ENCODE data around the gene DUSP6. TPM values are rescaled to one million over a fixed set of nuclear protein-coding genes. Genes with fewer than 3 reads are reported as not detected.

The DUSP6 gene
- total RNA-seq, 3 donors from 2014 or later (not counting 1 experiment from before 2014, with no cell fraction given), result 52.2 to 222 (median 141) TPM

- no peak for TF ChIP-seq CTCF (IDR thresholded peaks at IDR 0.05)
These were observed 28.6 kb downstream of the DUSP6 start for GRCh38 chr12:89323568-89324218.

GRCh38 chr12:89320735-89321134, 31.6 kb downstream of the DUSP6 start:
- no peak for TF ChIP-seq CTCF (IDR thresholded peaks at IDR 0.05)
- ATAC-seq (no peak), DNase-seq (no peak)
- intact Hi-C loops (cut with micrococcal nuclease), result no loop called here
- Histone ChIP-seq H3K9me3 (ENCODE audit: control insufficient read depth, insufficient read depth, low read length) (no peaks in the 10 kb centered on the region), H3K4me3 (ENCODE audit: low read length) (no peak overlapping the region), H3K4me1 (ENCODE audit: control insufficient read depth, insufficient read depth, low read length) (no peaks in the 10 kb centered on the region), H3K27ac (ENCODE audit: low read length) (no peak overlapping the region), H3K36me3 (ENCODE audit: control insufficient read depth, insufficient read depth, low read length) (no peaks in the 10 kb centered on the region), H3K27me3 (ENCODE audit: control insufficient read depth, insufficient read depth, low read length) (no peaks in the 10 kb centered on the region)
- Mint-ChIP-seq H3K36me3 (no peaks in the 10 kb centered on the region), H3K9me3 (no peaks in the 10 kb centered on the region), H3K4me3 (no peak overlapping the region), H3K4me1 (peaks cover 11 to 13% of the 10 kb centered on the region in 2 donors), H3K27me3 (ENCODE audit: low read depth in 2 of 2) (no peaks in the 10 kb centered on the region), H3K27ac (no peak overlapping the region)
- WGBS (ENCODE audit: insufficient coverage), result no CpG with 5 or more reads among the region's 1 CpG

More at GRCh38 chr12:89323568-89324218, 28.6 kb downstream of the DUSP6 start:
- Histone ChIP-seq H3K27ac (ENCODE audit: low read length) (no peak overlapping the region), H3K4me1 (ENCODE audit: control insufficient read depth, insufficient read depth, low read length) (peaks cover 3% of the 10 kb centered on the region), H3K36me3 (ENCODE audit: control insufficient read depth, insufficient read depth, low read length) (no peaks in the 10 kb centered on the region), H3K9me3 (ENCODE audit: control insufficient read depth, insufficient read depth, low read length) (no peaks in the 10 kb centered on the region), H3K27me3 (ENCODE audit: control insufficient read depth, insufficient read depth, low read length) (no peaks in the 10 kb centered on the region), H3K4me3 (ENCODE audit: low read length) (no peak overlapping the region)
- Mint-ChIP-seq H3K36me3 (no peaks in the 10 kb centered on the region), H3K4me1 (peaks cover 25% of the 10 kb centered on the region in 2 donors), H3K27me3 (ENCODE audit: low read depth in 2 of 2) (no peaks in the 10 kb centered on the region), H3K27ac (no peak overlapping the region), H3K4me3 (no peak overlapping the region), H3K9me3 (no peaks in the 10 kb centered on the region)
- ATAC-seq (no peak), DNase-seq (no peak)
- WGBS (ENCODE audit: insufficient coverage), result 89% methylated on average over 2 of the region's 3 CpGs
- intact Hi-C loops (cut with micrococcal nuclease), result no loop called here

GRCh38 chr12:89319606-89320005, 32.7 kb downstream of the DUSP6 start:
- WGBS (ENCODE audit: insufficient coverage), result 51% methylated on average over 2 of the region's 2 CpGs
- intact Hi-C loops (cut with micrococcal nuclease), result no loop called here
- H3K4me3 Mint-ChIP-seq, result no peak overlapping the region

More at GRCh38 chr12:89319606-89320005, 32.7 kb downstream of the DUSP6 start:
- no peaks in the 10 kb centered on the region for H3K27me3 Mint-ChIP-seq (ENCODE audit: low read depth in 2 of 2)
- H3K9me3 ChIP-seq (ENCODE audit: control insufficient read depth, insufficient read depth, low read length), result no peaks in the 10 kb centered on the region
- ATAC-seq (no peak), DNase-seq (no peak)
- H3K27ac ChIP-seq (ENCODE audit: low read length), result no peak overlapping the region
- no peaks in the 10 kb centered on the region for H3K4me1 ChIP-seq (ENCODE audit: control insufficient read depth, insufficient read depth, low read length)
- H3K4me1 Mint-ChIP-seq, result peaks cover 11 to 13% of the 10 kb centered on the region in 2 donors
- no peaks in the 10 kb centered on the region for H3K9me3 Mint-ChIP-seq
- no peak overlapping the region for H3K27ac Mint-ChIP-seq
- H3K36me3 ChIP-seq (ENCODE audit: control insufficient read depth, insufficient read depth, low read length), result no peaks in the 10 kb centered on the region
- H3K27me3 ChIP-seq (ENCODE audit: control insufficient read depth, insufficient read depth, low read length), result no peaks in the 10 kb centered on the region
- no peaks in the 10 kb centered on the region for H3K36me3 Mint-ChIP-seq
- H3K4me3 ChIP-seq (ENCODE audit: low read length), result no peak overlapping the region
- TF ChIP-seq CTCF (IDR thresholded peaks at IDR 0.05), result no peak

Data from natural killer cell (primary cell).